CD14-positive monocyte (primary cell): ENCODE measurements around the gene RAI14. TPM values are rescaled to one million over a fixed set of nuclear protein-coding genes. Genes with fewer than 3 reads are reported as not detected.

Experiments used
- DNase-seq, 3 donors: peaks; one replicate each; pipeline ENCODE4 v3.0.0-alpha.2; 2011 to 2022
- H2AFZ ChIP-seq: 2 replicates; pipeline ENCODE4 v1.6.0; 2012; ENCODE audit warnings: mild to moderate bottlenecking, low read depth, low read length, inconsistent platforms; ENCODE audit not compliant: insufficient read depth, poor library complexity, severe bottlenecking
- H3K27ac ChIP-seq, 2 donors: 1 replicate in 1 of 2; 2 replicates in 1 of 2; pipeline ENCODE4 v1.5.1; 2012 to 2013; ENCODE audit warnings: low read length in 2 of 2, control low read depth in 1 of 2, inconsistent platforms in 1 of 2, low read depth in 1 of 2, mild to moderate bottlenecking in 1 of 2
- H3K27me3 ChIP-seq, 2 donors: one replicate each; pipeline versions ENCODE4 v1.6.0 to v1.6.1; 2011 to 2013; ENCODE audit warnings: low read length in 2 of 2; ENCODE audit not compliant: control insufficient read depth in 2 of 2, insufficient read depth in 2 of 2
- H3K36me3 ChIP-seq, 2 donors: replicated peaks in 1 of 2; 1 replicate in 1 of 2; 2 replicates in 1 of 2; pipeline versions ENCODE4 v1.5.1 to v1.6.1; 2012 to 2013; ENCODE audit warnings: low read length in 2 of 2, control low read depth in 1 of 2, inconsistent platforms in 1 of 2, mild to moderate bottlenecking in 1 of 2; ENCODE audit not compliant: insufficient read depth in 2 of 2, control insufficient read depth in 1 of 2
- H3K4me1 ChIP-seq, 2 donors: 1 replicate in 1 of 2; 2 replicates in 1 of 2; pipeline versions ENCODE4 v1.5.1 to v1.6.1; 2012 to 2013; ENCODE audit warnings: low read length in 2 of 2, control low read depth in 1 of 2, inconsistent platforms in 1 of 2, mild to moderate bottlenecking in 1 of 2, moderate library complexity in 1 of 2; ENCODE audit not compliant: insufficient read depth in 2 of 2, control insufficient read depth in 1 of 2
- H3K4me2 ChIP-seq: replicated peaks from 2 replicates; pipeline ENCODE3; 2012; ENCODE audit warnings: low read length, moderate library complexity, mild to moderate bottlenecking; ENCODE audit not compliant: poor library complexity, severe bottlenecking; ENCODE audit errors: extremely low read depth
- H3K4me3 ChIP-seq, 3 experiments: fragments of 200-600 bp in 1 of 3; sonication (generic) in 1 of 3; replicated peaks in 1 of 3; 1 replicate in 2 of 3; 2 replicates in 1 of 3; pipeline ENCODE4 v1.5.1; 2011 to 2013; ENCODE audit warnings: low read length in 3 of 3, mild to moderate bottlenecking in 3 of 3, control low read depth in 2 of 3, low read depth in 2 of 3, inconsistent platforms in 1 of 3, moderate library complexity in 1 of 3
- H3K79me2 ChIP-seq: 2 replicates; pipeline ENCODE4 v1.6.0; 2012; ENCODE audit warnings: mild to moderate bottlenecking, control low read depth, inconsistent platforms, low read length, moderate library complexity; ENCODE audit not compliant: insufficient read depth
- H3K9ac ChIP-seq: 2 replicates; pipeline ENCODE4 v1.6.0; 2017; ENCODE audit warnings: low read length, mild to moderate bottlenecking; ENCODE audit not compliant: insufficient read depth, poor library complexity, severe bottlenecking
- H3K9me3 ChIP-seq, 2 donors: replicated peaks in 1 of 2; 1 replicate in 1 of 2; 2 replicates in 1 of 2; pipeline versions ENCODE4 v1.5.1 to v1.6.1; 2012 to 2013; ENCODE audit warnings: low read length in 2 of 2, control low read depth in 1 of 2; ENCODE audit not compliant: control insufficient read depth in 1 of 2, insufficient read depth in 1 of 2
- H4K20me1 ChIP-seq: 2 replicates; pipeline ENCODE4 v1.6.0; 2012; ENCODE audit warnings: mild to moderate bottlenecking, low read length, control low read depth, moderate library complexity; ENCODE audit not compliant: insufficient read depth
- H3K27ac Mint-ChIP-seq, 7 donors: one replicate each; pipeline ENCODE4 v1.8.0; 2020; ENCODE audit warnings: mild to moderate bottlenecking in 7 of 7, mixed read lengths in 7 of 7, moderate library complexity in 6 of 7, inconsistent platforms in 2 of 7
- H3K27me3 Mint-ChIP-seq, 3 donors: one replicate each; pipeline ENCODE4 v1.8.0; 2021 to 2022; ENCODE audit warnings: low read depth in 3 of 3, mild to moderate bottlenecking in 3 of 3, mixed read lengths in 3 of 3, moderate library complexity in 3 of 3, inconsistent platforms in 1 of 3
- H3K36me3 Mint-ChIP-seq, 2 donors: one replicate each; pipeline ENCODE4 v1.8.0; 2020; ENCODE audit warnings: mixed read lengths in 2 of 2, inconsistent platforms in 1 of 2, mild to moderate bottlenecking in 1 of 2
- H3K4me1 Mint-ChIP-seq: one replicate; pipeline ENCODE4 v1.8.0; 2020; ENCODE audit warnings: mild to moderate bottlenecking, mixed read lengths
- H3K4me3 Mint-ChIP-seq, 2 donors: one replicate each; pipeline ENCODE4 v1.8.0; 2020; ENCODE audit warnings: mild to moderate bottlenecking in 2 of 2, mixed read lengths in 2 of 2, moderate library complexity in 1 of 2
- H3K9me3 Mint-ChIP-seq, 7 donors: one replicate each; pipeline ENCODE4 v1.8.0; 2020 to 2022; ENCODE audit warnings: mixed read lengths in 7 of 7, mild to moderate bottlenecking in 6 of 7, moderate library complexity in 6 of 7, inconsistent platforms in 2 of 7
- CTCF ChIP-seq: fragments of 200-600 bp; IDR thresholded peaks from one replicate; pipeline ENCODE4 v1.8.0; 2022; ENCODE audit warnings: antibody characterized with exemption, mild to moderate bottlenecking
- WGBS: methylation state at CpG from one replicate; pipeline ENCODE4 v1.1.5; 2013; ENCODE audit warnings: missing lambda C conversion rate; ENCODE audit not compliant: insufficient coverage; 5-methylcytosine and 5-hydroxymethylcytosine counted together
- intact Hi-C, 2 donors: fragments of 100-400 bp; cut with micrococcal nuclease; formaldehyde crosslinking; loops; one replicate each; pipeline versions ENCODE4 v1.15.0 to v1.15.1; 2023
- polyA plus RNA-seq, 3 donors: library from polyadenylated mRNA; depleted of rRNA in 1 of 3; unstranded in 2 of 3; stranded (reverse) in 1 of 3; fragments of 300-500 nt in 2 of 3; fragments of >200 nt in 1 of 3; fragmentation: Illumina TruSeq in 2 of 3; gene quantifications; 1 replicate in 2 of 3; 2 replicates in 1 of 3; pipeline ENCODE4 v1.2.3, GENCODE V29; 2012 to 2021

Gene RAI14
- polyA plus RNA-seq, 3 donors: 0.08 TPM; not detected in 2

DNA sequence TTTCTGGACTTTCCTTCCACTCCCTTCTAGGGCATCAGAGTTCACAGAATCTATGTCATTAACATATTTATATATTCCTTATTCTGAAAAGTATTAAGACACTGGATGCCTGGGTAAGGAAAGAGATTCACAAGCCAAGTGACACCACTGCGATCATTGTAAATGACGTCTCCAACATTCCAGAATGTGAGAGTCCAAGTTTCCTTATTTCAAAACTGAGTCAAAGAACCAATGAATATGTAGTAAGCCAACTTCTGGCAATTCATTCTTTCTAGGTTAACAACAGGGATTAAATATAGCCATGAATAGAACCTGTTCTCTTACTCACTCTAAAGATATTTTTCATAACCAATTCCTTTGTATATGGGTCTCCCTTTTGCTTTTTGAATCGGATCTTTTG lies 18.1 kb downstream of the RAI14 start:
- Mint-ChIP-seq H3K4me3 (no peak overlapping the region), H3K4me1 (no peaks in the 10 kb centered on the region), H3K9me3 (no peaks in the 10 kb centered on the region), H3K36me3 (no peaks in the 10 kb centered on the region), H3K27me3 (peaks cover 2 to 5% (median 3%) of the 10 kb centered on the region in 3 donors), H3K27ac (no peak overlapping the region)
- Histone ChIP-seq H3K4me3 (no peak overlapping the region), H3K27ac (no peak overlapping the region), H3K9me3 (no peaks in the 10 kb centered on the region), H3K9ac (no peak overlapping the region), H3K79me2 (no peaks in the 10 kb centered on the region), H3K27me3 (no peaks in the 10 kb centered on the region), H3K4me1 (no peaks in the 10 kb centered on the region), H4K20me1 (no peaks in the 10 kb centered on the region), H3K36me3 (no peaks in the 10 kb centered on the region), H2AFZ (no peak overlapping the region), H3K4me2 (no peak overlapping the region)
- WGBS: no CpG with 5 or more reads among the region's 3 CpGs
- no peak for TF ChIP-seq CTCF
- no peak for DNase-seq
- intact Hi-C loops: no loop called here

DNA sequence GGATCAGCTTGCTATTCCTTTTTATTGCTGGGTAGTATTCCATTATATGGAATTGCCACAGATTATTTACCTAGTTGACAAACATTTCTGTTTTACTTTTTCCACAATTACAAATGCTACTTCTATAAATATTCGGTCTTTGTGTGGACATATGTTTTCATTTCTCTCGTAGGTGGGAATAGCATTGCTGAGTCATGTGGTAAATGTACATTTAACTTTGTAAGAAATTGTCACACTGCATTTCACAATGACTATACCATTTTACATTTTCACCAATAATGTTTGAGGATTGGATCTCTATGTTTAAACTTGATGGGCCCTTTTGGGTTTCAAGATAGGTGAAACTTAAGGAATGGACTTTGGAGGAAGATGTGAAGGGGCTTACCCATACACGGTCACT lies 19.7 kb downstream of the RAI14 start:
- Histone ChIP-seq H3K4me2 (no peak overlapping the region), H3K4me1 (no peaks in the 10 kb centered on the region), H3K79me2 (no peaks in the 10 kb centered on the region), H2AFZ (no peak overlapping the region), H3K4me3 (no peak overlapping the region), H3K36me3 (no peaks in the 10 kb centered on the region), H4K20me1 (no peaks in the 10 kb centered on the region), H3K27ac (no peak overlapping the region), H3K9me3 (no peaks in the 10 kb centered on the region), H3K9ac (no peak overlapping the region), H3K27me3 (no peaks in the 10 kb centered on the region)
- Mint-ChIP-seq H3K36me3 (no peaks in the 10 kb centered on the region), H3K27me3 (peaks cover 2 to 6% (median 3%) of the 10 kb centered on the region in 3 donors), H3K4me3 (no peak overlapping the region), H3K27ac (no peak overlapping the region), H3K9me3 (no peaks in the 10 kb centered on the region), H3K4me1 (no peaks in the 10 kb centered on the region)
- intact Hi-C loops: no loop called here
- 100% methylated on average over 1 of the region's 3 CpGs for WGBS
- TF ChIP-seq CTCF: no peak
- no peak for DNase-seq
